NT2/D1 (cell line): ENCODE measurements around the gene RFC4.

Experiments
- DNase-seq: peaks from one replicate; pipeline ENCODE4 v3.0.0-alpha.2; 2011; ENCODE audit warnings: low read depth, low spot score
- H3K27me3 ChIP-seq: 2 replicates; pipeline ENCODE4 v1.6.0; 2011; ENCODE audit warnings: mild to moderate bottlenecking; ENCODE audit not compliant: insufficient read length, insufficient read depth
- H3K36me3 ChIP-seq: 2 replicates; pipeline ENCODE4 v1.6.1; 2011; ENCODE audit warnings: mild to moderate bottlenecking, low read length, mixed read lengths; ENCODE audit not compliant: insufficient read depth, insufficient read length
- H3K4me1 ChIP-seq: 2 replicates; pipeline ENCODE4 v1.5.1; 2011; ENCODE audit not compliant: insufficient read depth, insufficient read length
- H3K4me3 ChIP-seq: 2 replicates; pipeline ENCODE4 v1.5.1; 2011; ENCODE audit warnings: low read depth; ENCODE audit not compliant: insufficient read length
- H3K9ac ChIP-seq: 2 replicates; pipeline ENCODE4 v1.6.0; 2011; ENCODE audit warnings: low read depth; ENCODE audit not compliant: insufficient read length
- H3K9me3 ChIP-seq: 2 replicates; pipeline ENCODE4 v1.5.1; 2011; ENCODE audit warnings: mild to moderate bottlenecking, low read length; ENCODE audit not compliant: insufficient read depth
- SUZ12 ChIP-seq: IDR thresholded peaks from 2 replicates; pipeline ENCODE4 v1.6.1; 2011; ENCODE audit not compliant: insufficient read length, insufficient read depth; ENCODE audit errors: extremely low read depth
- YY1 ChIP-seq: IDR thresholded peaks from 2 replicates; pipeline ENCODE4 v1.6.1; 2011; ENCODE audit not compliant: insufficient read length, insufficient read depth
- ZNF274 ChIP-seq: IDR thresholded peaks from 2 replicates; pipeline ENCODE4 v1.6.1; 2011; ENCODE audit warnings: mild to moderate bottlenecking, low read depth, low read length

The RFC4 gene

GRCh38 chr3:186828340-186828739 lies 22.1 kb upstream of the RFC4 start:
- peak overlapping the region; percentile 58 for H3K9ac ChIP-seq
- TF ChIP-seq SUZ12 (no peak), YY1 (no peak), ZNF274 (no peak)
- H3K9me3 ChIP-seq: no peaks in the 10 kb centered on the region
- DNase-seq: no peak
- H3K4me1 ChIP-seq: peaks cover 11% of the 10 kb centered on the region
- H3K27me3 ChIP-seq: peaks cover 28% of the 10 kb centered on the region
- H3K4me3 ChIP-seq: no peak overlapping the region
- no peaks in the 10 kb centered on the region for H3K36me3 ChIP-seq

GRCh38 chr3:186826976-186827857 lies 20.9 kb upstream of the RFC4 start:
- peak; percentile 71 for DNase-seq
- Histone ChIP-seq H3K27me3 (peaks cover 28% of the 10 kb centered on the region), H3K9me3 (no peaks in the 10 kb centered on the region), H3K4me3 (peak overlapping the region; percentile 83), H3K36me3 (peaks cover 3% of the 10 kb centered on the region), H3K9ac (peak overlapping the region; percentile 88), H3K4me1 (peaks cover 11% of the 10 kb centered on the region)
- no peak for TF ChIP-seq YY1
- no peak for TF ChIP-seq ZNF274
- no peak for TF ChIP-seq SUZ12

- Histone ChIP-seq H3K9ac (peak overlapping the region; percentile 73), H3K4me1 (peaks cover 11% of the 10 kb centered on the region), H3K9me3 (no peaks in the 10 kb centered on the region), H3K27me3 (peaks cover 28% of the 10 kb centered on the region), H3K36me3 (peaks cover 3% of the 10 kb centered on the region), H3K4me3 (peak overlapping the region; percentile 83)
- DNase-seq: no peak
- no peak for TF ChIP-seq ZNF274
- no peak for TF ChIP-seq YY1
- TF ChIP-seq SUZ12: no peak
Measured at GRCh38 chr3:186826410-186826975, 20.2 kb upstream of the RFC4 start.

- no peak for TF ChIP-seq ZNF274
- no peak for TF ChIP-seq SUZ12
- no peak for TF ChIP-seq YY1
- H3K9me3 ChIP-seq: no peaks in the 10 kb centered on the region
- DNase-seq: no peak
- H3K27me3 ChIP-seq: peaks cover 27% of the 10 kb centered on the region
- H3K9ac ChIP-seq: peak overlapping the region; percentile 73
- H3K36me3 ChIP-seq: peaks cover 3% of the 10 kb centered on the region
- H3K4me3 ChIP-seq: peak overlapping the region; percentile 83
- peaks cover 11% of the 10 kb centered on the region for H3K4me1 ChIP-seq
Measured at GRCh38 chr3:186825872-186826409, 19.7 kb upstream of the RFC4 start.

- no peak for TF ChIP-seq YY1
- TF ChIP-seq ZNF274: no peak
- no peak for TF ChIP-seq SUZ12
- no peak for DNase-seq
- Histone ChIP-seq H3K4me3 (peak overlapping the region; percentile 39), H3K27me3 (peaks cover 23% of the 10 kb centered on the region), H3K4me1 (peaks cover 11% of the 10 kb centered on the region), H3K36me3 (peaks cover 3% of the 10 kb centered on the region), H3K9me3 (no peaks in the 10 kb centered on the region), H3K9ac (peak overlapping the region; percentile 73)
Measured at GRCh38 chr3:186825294-186825821, 19.1 kb upstream of the RFC4 start.

GRCh38 chr3:186824430-186825139 lies 18.3 kb upstream of the RFC4 start:
- H3K4me3 ChIP-seq: peak overlapping the region; percentile 39
- H3K27me3 ChIP-seq: peaks cover 15% of the 10 kb centered on the region
- TF ChIP-seq ZNF274 (no peak), YY1 (no peak), SUZ12 (no peak)
- no peaks in the 10 kb centered on the region for H3K9me3 ChIP-seq
- no peak for DNase-seq
- H3K9ac ChIP-seq: peak overlapping the region; percentile 73
- peaks cover 11% of the 10 kb centered on the region for H3K4me1 ChIP-seq
- peaks cover 3% of the 10 kb centered on the region for H3K36me3 ChIP-seq
